ENCODE data around the gene ARHGAP26.
"Not testable (repeated sequence)": the region's sequence is repeated elsewhere in the genome, so short reads cannot be mapped to it uniquely, and the experiment has no call there.

Gene ARHGAP26

DNA sequence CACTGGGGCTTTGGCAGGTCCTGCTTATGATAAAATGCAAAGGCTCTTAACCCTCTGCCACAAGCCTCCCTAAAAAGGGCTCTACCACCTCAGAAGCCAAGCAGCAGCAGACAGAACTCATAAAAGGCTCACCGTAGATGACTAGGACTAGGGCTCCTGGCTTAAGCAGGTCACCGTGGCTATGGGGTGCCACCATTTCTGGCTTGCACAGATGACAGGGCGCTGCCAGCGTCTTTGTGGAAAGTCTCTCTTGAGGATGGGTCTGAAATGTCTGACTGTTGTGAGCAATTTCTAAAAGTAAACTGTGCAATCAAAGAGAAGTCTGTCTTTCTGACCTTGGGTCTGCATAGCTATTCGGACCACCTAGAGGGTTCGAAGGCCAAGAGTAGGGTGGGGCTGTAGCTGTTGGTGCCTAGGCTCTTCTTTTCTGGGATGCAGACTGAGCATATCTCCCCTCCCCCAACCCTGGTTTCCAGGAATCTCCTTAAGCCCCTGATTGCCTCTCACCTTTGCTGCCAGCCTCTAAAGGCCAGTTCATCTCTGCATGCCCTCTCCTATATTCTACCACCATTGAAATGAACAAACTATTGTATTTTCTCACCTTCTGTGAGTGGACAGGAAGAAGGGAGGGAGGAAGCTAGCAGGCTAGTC is 307.4 kb downstream of the ARHGAP26 start:
- DNase-seq: no peak

DNA sequence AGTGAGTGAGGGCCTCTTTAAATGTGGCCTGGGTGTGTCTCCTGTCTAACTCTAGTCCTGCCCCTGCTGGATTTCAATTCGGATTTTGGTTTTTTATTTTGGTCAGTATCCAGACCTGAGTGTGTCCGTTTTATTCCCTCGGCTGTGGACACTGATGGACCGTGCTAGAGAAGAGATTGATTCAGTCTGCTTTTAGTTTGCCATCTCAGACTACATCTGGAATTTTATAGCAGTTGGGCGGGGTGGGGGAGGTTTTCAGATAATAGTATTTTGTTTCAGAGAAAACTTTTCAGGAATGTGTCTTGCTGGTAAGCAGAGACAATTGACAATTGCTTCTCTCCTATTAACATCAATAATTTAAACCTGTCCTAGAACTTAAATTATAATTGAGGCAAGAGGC is 308.1 kb downstream of the ARHGAP26 start:
- DNase-seq: no peak

DNA sequence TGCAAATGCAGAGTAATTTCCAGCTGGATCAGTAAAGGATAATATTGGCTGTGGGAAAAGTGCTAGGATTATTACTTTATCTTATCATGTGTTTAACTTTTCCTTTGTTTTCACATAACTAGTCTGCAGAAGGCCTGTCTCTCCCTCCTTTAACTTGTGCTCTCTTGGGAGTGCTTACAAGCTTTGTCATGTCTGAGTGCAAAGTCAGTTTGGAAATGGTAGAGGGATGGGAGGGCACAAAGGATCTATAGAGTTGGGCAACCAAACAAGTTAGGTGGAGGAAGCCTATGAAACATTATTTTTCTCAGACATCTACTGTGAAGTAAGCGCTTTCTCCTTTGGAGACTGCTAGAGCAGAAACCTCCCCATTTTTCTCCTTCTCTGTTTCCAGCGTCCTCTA is 308.8 kb downstream of the ARHGAP26 start:
- no peak for DNase-seq

DNA sequence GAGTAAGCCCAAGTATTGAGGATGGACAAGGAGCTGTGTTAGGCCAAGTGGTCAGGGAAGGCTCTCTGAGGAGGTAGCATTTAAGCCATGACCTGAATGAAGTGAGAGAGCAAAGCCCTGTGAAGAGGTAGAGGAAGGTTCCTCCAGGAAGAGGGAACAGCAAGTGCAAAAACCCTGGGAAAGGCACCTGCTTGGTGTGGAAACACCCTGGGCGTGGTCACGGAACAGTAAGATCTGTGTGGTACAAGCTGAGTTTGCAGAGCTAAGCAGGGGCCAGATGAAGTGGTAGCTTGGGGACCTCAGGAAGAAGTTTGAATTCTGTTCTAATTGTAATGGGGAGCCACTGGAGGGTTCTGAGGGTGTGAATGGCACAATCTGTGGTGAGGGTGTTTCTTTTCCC is 310.2 kb downstream of the ARHGAP26 start:
- DNase-seq: no peak

DNA sequence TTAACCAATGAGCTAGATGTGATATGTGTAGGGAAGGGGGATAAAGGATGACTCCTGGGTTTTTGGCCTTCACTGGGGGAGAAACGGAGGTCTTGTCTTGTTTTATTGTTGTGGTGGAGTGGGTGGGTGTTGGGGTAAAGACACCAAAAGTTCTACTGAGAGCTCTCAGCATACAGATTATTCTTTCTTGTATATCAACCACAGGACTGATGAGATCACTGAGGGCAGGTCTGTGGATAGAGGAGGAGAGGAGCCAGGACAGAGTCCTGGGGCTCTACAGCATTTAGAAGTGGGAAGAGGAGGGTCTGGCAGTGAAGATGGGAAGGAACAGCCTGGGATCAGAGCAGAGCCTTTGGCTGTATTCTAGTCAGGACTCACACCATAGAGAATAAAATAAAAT is 310.8 kb downstream of the ARHGAP26 start:
- no peak for DNase-seq

DNA sequence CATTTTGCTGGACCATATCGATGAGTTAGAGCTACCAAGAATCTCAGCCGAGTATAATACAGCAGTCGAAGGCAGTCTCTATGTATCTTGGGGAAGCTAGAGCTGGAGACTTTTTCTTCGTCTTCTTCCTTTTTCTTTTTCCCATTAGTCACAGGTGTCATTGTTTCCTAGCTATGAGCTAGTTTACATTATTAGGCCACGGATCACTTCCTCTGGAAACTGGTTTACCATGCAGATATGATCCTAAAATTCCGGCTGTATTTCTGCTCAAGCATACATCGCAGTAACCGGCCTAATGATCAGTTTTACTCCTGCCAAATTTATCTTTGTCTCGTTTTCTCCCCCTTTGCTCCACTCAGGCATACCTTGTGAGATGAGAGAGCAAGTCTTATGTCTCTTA is 312.8 kb downstream of the ARHGAP26 start:
- DNase-seq: no peak

DNA sequence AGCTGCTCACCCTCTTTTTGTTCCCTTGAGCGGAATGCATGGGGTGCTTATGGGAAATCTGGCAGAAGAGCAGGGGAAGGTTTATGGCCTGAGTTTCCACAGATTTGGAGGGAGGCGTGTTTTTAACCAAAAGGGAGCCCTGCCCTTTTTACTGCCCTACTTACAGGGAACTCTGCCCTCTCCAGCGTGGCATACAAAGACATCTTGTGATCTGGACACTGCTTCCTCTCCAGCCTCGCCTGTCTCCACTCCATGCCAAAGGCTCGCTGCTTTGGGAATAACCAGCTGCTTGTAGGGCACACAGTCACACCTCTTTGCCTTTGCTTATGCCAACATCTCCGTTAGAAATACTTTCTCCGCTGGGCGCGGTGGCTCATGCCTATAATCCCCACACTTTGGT is 314.2 kb downstream of the ARHGAP26 start:
- DNase-seq: no peak

DNA sequence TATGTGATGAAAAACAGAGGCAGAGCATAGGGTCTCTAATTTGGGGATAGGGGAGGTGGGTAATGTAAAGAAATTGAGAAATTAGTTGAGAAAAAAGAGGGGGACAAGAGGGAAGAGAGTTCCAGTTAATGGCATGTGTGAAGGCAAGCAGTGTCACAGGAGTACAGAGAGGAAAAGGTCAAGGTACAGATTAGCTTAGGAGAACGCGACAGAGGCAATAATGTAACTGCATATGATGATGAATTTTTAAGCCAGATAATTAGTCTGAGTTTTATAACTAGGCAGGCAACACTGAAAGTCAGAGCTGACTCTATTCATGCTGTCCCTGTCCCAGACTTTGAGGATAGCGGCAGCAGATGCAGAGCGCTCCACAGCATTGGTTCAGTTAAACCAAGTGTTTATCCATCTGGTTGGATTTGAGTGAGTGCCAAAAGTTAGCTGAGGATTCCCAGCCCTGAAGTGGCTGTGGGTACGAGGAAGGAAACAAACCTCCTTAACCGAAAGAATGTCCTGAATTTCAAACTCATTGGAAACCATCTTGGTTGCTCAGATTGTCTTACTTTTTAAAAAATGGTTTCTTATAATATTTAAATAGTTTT is 315.2 kb downstream of the ARHGAP26 start:
- peak; percentile 26 for DNase-seq

DNA sequence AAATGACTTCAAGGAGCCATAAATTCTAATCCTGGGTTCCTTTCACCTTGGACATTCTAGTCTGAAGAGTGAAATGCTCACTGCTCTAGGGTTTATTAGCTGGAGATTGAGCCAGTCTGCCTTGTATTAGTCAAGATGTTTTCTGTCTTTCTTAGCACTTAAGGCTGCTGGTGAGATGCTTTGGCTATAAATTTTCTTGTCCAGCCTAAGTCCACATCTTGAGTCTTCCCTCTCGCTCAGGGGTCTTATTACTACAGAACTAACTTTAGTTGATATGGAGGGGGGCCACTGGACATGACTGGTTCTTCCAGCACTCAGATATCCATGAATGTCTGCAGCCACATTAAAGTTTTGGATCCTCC is 316.4 kb downstream of the ARHGAP26 start:
- DNase-seq: no peak

DNA sequence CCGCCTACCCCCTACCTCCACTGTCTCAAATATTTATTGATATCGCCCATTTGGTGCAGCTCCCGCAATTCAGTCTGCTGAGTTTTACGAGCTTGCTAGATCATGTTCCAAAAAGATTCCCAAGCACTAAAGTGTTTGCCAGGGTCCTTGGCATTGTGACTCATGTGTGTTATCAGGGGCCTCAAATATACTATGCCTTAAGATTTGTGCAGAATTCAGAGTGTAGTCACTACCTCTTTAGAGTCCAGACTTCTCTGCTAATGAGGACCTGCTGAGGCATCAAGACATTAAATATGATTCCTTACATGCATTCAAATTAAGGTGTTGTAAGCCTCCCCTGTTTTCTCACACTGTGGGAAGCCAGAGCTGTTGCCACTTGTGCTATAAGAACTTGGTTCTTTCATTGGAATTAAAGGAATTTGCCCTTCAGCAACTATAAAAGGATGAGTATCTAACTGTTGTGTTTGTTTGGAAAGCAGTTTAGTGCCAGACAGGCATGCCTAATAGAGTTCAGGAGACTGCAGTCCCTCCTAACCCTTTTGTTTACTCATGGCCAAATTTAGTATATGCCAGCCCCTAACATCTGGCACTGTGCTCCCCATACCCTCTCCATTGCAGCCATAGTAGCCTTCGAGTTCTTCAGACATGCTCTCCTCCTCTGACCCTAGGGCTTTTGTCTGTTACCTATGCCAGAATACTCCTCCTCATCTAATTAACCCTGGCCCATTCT is 316.9 kb downstream of the ARHGAP26 start:
- no peak for DNase-seq

DNA sequence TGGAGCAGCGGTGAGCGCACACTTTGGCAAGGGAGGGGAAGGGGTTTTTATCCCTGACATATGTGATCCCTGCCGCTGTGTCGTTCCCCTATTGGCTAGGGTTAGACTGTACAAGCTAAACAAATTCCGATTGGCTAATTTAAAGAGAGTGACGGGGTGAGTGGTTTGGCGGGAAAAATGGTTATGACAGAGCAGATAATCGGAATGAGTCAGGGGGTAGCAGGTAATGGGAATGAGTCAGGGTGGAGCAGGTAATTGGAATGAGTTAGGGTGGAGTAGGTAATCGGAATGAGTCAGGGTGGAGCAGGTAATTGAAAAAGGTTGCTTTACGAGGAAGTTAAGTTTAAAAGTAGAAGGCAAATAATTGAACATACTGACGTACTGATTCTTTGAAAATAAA is 318.5 kb downstream of the ARHGAP26 start:
- not testable (repeated sequence) for DNase-seq

DNA sequence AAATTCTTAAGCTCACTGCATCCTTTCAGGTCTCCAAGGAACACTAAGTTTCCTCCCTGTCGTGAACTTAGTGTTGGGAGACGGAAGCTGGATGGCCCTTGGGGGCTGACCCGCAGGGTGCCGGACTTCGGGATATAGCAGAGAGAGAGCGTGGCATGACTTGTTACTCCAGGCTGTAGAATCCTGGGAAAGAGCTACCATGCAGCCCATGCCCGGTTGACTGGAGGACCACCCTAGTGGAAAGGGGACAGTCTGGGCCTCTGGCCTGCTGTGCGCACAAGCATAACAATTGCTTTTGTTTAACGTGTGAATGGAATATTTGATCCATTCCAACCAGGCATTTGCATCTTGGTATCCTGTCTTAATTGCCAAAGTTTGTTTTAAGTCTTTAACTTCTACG is 319.9 kb downstream of the ARHGAP26 start:
- not testable (repeated sequence) for DNase-seq

DNA sequence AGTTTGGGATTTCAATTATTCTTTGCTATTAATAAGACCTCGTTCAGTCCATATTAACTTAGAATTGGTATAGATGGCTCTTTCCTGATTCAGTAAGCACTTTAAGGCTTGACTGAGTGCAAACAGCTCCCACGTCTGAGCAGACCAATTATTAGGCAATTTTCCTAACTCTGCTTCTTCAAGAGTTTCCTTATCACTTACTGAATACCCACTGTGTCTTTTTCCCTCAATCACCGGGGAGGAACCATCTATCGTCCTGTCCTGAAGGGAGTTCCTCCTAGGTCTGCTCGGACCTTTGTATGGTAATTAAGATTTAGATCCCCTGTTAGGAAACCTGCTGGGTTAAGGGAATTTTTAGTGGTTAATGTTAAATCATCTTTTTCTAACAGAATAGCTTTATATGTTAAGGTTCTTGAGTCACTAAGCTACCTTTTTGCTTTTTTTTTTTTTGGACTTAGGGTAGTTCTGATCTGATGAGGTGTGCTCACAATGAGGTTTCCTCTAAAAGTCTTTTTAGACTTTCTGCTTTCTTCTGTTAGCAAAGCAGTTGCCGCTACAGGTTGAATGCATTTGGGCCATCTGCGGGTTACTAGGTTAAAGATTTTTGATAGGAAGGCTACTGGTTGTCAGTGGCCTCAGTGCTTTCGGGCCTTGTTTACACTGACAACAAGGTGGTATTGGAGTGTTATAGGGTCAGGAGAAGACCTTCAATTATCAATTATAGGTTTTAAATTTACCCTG is 322.7 kb downstream of the ARHGAP26 start:
- DNase-seq: not testable (repeated sequence)

DNA sequence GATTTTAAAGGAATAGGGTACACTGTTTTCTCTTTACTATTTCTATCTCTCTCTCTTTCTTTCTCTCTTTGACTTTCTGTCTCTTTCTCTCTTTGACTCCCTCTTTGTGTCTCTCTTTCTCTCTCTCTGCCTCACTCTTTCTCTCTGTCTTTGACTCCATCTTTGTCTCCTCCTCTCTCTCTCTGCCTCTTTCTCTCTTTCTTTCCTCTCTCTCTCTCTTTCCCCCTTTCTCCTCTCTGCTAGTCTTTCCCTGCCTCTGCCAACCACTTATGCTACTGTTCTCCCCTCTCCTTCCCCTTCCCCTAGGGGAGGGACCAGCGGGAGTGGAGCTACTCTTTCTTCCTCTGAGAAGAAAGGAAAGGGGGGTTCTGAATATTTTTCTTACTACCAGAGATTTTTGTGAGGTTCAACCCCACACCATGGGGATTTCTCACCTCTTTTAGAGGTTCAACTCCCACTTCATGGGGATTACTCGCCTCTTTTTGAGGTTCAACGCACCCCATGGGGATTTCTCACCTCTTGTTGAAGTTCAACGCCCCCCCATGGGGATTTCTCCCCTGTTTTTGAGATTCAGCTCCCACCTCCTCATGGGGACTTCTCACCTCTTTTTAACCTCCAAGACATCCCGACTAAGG is 323.4 kb downstream of the ARHGAP26 start:
- no peak for DNase-seq

DNA sequence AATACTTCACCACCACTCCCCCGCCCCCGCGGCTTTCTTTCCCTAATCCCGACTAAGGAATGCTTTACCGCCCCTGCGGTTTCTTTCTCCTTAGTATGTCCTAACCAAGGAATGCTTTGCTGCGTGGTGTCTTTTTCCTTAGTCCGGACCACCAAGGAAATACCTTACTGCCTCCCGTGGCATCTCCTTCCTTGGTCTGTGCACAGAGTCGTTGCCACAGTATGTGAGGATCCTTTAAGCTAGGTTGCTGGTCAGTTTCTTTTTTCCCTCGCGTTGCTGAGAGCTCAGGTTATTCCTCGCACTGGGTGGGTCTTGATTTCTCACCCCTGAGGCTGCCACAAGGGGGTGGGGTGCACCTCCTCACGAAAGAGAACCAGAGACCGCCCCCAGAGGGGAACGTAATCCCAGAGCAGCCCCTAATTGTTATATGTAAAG is 323.9 kb downstream of the ARHGAP26 start:
- DNase-seq: no peak

DNA sequence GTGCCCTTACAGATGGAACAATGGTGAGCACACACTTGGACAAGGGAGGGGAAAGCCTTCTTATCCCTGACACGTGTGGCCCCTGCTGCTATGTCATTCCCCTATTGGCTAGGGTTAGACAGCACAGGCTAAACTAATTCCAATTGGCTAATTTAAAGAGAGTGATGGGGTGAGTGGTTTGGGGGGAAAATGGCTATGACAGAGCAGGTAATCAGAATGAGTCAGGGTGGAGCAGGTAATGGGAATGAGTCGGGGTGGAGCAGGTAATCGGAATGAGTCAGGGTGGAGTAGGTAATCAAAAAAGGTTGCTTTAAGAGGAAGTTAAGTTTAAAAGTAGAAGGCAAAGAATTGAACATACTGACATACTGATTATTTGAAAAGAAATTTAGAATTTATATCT is 324.4 kb downstream of the ARHGAP26 start:
- not testable (repeated sequence) for DNase-seq

DNA sequence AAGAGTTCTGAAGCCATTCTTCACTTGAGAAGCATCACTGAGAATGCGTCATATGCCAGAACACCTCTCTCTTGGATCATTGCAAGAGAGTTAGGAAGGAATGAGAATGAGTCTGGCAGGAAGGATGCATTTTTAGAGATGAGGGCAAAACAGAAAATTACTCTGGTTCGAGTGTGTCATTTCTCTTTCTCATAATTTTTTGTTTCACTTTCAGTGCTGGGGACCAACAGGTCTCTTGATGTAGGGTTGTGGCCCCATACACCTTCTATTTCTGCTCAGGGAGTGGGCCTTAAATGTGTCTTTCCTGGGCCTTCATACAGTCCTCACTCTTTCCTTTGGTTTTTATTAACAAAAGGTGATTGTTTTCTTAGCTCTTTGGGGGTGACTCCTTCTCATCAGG is 330.9 kb downstream of the ARHGAP26 start:
- no peak for DNase-seq

DNA sequence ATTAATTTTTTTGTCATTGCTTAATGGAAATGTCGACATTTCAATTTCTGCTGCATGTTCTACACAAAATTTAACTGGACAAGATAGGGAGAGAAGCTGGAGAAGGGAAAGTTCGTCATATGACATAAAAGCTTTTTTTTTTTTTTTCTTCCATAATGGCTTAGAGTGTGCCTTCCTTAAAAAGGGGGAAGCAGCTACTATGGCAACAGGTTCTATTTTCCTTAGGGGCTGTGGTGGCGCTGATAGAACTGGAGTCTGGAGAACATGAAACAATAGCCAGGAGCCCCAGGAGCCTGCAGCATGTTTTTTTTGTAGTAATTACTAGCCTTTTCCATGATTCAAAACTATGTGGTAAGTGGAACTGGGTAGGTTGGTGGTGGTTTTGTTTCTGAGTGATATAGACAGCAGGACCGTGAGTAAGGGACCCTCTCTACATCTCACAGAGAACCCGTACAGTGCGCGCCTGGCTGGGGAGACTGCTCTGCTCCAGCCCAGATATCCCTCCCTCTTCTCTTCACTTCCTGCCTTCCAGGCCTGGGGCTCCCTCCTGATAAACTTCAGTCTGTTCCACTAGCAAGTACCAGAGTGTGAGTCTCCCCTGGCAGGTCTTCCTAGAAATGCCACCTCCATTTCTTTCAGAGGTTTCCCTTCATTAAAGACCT is 331.7 kb downstream of the ARHGAP26 start:
- no peak for DNase-seq

DNA sequence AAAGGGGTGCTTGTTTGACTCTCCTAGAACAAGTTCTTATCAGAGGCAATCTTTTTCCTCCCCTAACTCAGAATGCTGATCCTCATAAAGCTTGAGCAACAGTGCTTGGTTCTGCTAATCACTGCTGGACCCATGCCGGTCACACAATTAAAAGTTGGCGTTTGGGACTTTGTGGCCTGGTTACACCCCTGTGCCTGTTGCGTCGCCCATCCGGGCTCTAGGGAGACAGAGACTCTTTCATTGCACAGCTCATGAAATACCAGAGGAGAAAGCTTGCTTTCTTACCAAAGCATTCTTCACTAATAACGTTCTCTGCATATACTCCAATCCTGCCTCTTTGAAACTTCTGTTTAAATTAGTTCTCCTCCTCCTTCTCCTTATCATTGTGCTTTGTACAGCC is 332.2 kb downstream of the ARHGAP26 start:
- DNase-seq: no peak

DNA sequence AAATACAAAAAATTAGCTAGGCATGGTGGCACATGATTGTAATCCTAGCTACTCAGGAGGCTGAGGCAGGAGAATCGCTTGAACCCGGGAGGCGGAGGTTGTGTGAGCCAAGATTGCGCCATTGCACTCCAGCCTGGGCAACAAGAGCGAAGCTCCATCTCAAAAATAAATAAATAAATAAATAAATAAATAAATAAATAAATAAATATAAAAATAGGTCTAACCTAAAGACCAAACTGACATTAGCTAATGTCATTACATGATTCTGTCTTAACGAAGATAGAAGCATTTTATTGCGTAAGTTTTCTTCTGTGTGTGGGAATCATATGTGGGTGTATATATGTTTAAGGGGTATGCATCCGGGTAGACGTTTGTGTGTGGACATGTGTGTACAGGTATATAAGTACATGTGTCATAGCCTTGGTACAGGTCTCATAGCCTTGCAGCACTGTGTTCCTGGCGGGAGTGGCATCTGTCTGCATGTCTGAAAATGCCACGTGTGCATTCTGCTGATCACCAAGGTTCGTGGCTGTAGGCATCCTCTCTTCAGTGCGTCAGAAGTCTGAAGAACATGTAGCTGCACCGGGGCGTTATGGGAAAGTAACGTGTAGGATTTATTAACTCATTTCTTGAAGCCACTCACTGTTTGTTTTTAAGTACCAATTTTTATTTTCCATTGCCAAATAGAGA is 335.2 kb downstream of the ARHGAP26 start:
- DNase-seq: no peak

DNA sequence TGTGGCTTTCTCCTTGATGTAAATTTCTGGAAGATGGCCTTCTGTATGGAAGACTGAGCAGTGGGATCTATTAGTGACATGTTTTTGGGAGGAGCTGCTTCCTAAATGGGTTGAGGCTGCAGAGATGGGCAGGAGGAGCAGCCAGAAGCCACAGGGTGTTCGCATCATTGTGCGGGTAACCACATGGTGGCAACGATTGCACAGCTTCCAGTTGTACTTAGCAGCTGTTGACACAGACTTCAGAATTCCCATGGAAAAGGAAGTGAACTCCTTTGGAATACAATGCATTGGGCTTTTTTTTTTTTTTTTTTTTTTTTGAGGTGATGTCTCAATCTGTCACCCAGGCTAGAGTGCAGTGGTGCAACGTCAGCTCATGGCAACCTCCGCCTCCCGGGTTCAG is 336.0 kb downstream of the ARHGAP26 start:
- DNase-seq: peak; percentile 28

All from NCI-H1105 treated with DMSO at 0.1 percent for 48 hours (cell line).